Thoracic aorta (tissue), 2 donors: Measurements from ENCODE around the gene PRRG3. TPM values are rescaled to one million over a fixed set of nuclear protein-coding genes. Genes with fewer than 3 reads are reported as not detected.

ENCODE experiments used
- ATAC-seq: fragments of 150-250 bp; one replicate; pipeline ENCODE4 v1.8.0; 2017; ENCODE audit warnings: low read depth; ENCODE audit not compliant: insufficient number of reproducible peaks, low FRiP score
- DNase-seq: peaks from one replicate; pipeline ENCODE4 v3.0.0-alpha.2; 2020; ENCODE audit warnings: low spot score
- H3K27ac ChIP-seq, 2 donors: fragments of 200-600 bp; sonication (generic); 1 replicate in 1 of 2; 2 replicates in 1 of 2; pipeline ENCODE4 v1.5.1; 2016; ENCODE audit warnings: mild to moderate bottlenecking in 2 of 2, moderate library complexity in 2 of 2
- H3K27me3 ChIP-seq: fragments of 200-600 bp; sonication (generic); replicated peaks from 2 replicates; pipeline ENCODE4 v1.6.0; 2016; ENCODE audit warnings: mild to moderate bottlenecking; ENCODE audit not compliant: insufficient read depth
- H3K36me3 ChIP-seq: fragments of 200-600 bp; sonication (generic); one replicate; pipeline ENCODE4 v1.5.1; 2016
- H3K4me1 ChIP-seq, 2 donors: fragments of 200-600 bp; sonication (generic); 1 replicate in 1 of 2; 2 replicates in 1 of 2; pipeline versions ENCODE4 v1.5.1 to v1.6.0; 2016; ENCODE audit warnings: low read depth in 2 of 2, mild to moderate bottlenecking in 1 of 2; ENCODE audit not compliant: control insufficient read depth in 1 of 2
- H3K4me3 ChIP-seq: fragments of 200-600 bp; sonication (generic); 2 replicates; pipeline ENCODE4 v1.5.1; 2016; ENCODE audit warnings: mild to moderate bottlenecking
- H3K9me3 ChIP-seq: fragments of 200-600 bp; sonication (generic); 2 replicates; pipeline ENCODE4 v1.5.1; 2016
- CTCF ChIP-seq: fragments of 200-600 bp; sonication (generic); IDR thresholded peaks from one replicate; pipeline ENCODE4 v1.5.1; 2019; ENCODE audit warnings: antibody characterized with exemption
- total RNA-seq, 2 donors: library from RNA; depleted of rRNA; stranded (reverse); fragments of >200 nt; gene quantifications; one replicate each; pipeline versions ENCODE4 v1.1.0 to v1.2.3, GENCODE V29; 2016

PRRG3 gene
- total RNA-seq, 2 donors from 2014 or later, result 0.14 to 0.27 TPM

GRCh38 chrX:151708821-151709220 lies 13.6 kb downstream of the PRRG3 start:
- no peak overlapping the region for H3K27ac ChIP-seq
- H3K9me3 ChIP-seq, result no peaks in the 10 kb centered on the region
- no peak for ATAC-seq
- no peaks in the 10 kb centered on the region for H3K27me3 ChIP-seq
- no peaks in the 10 kb centered on the region for H3K36me3 ChIP-seq
- TF ChIP-seq CTCF, result no peak
- no peak for DNase-seq
- H3K4me3 ChIP-seq, result no peak overlapping the region
- no peaks in the 10 kb centered on the region for H3K4me1 ChIP-seq

GRCh38 chrX:151710457-151710856 lies 15.2 kb downstream of the PRRG3 start:
- Histone ChIP-seq H3K4me3 (no peak overlapping the region), H3K9me3 (no peaks in the 10 kb centered on the region), H3K36me3 (no peaks in the 10 kb centered on the region), H3K27me3 (no peaks in the 10 kb centered on the region), H3K27ac (no peak overlapping the region), H3K4me1 (no peaks in the 10 kb centered on the region)
- no peak for ATAC-seq
- no peak for TF ChIP-seq CTCF
- no peak for DNase-seq

DNA sequence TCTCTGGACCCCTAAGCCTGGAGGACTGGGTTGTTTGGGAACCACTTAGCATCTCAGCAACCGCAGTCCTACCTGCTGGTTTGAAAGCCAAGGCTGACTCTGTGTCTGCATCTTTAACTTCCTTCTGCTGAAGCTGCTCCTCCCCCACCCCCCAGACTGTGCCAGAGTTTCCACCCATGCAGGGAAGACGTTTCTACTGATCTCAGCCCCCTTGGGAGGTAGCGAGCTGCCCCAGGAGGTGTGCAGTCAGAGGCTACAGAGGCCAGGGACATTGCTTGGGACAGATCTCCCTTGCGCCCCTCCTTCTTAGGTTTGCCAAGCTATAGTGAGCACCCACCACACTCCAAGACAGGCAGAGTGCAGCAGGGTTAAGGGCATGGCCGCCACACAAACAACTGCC lies 15.9 kb downstream of the PRRG3 start:
- Histone ChIP-seq H3K4me1 (no peaks in the 10 kb centered on the region), H3K27me3 (no peaks in the 10 kb centered on the region), H3K36me3 (no peaks in the 10 kb centered on the region), H3K9me3 (no peaks in the 10 kb centered on the region), H3K27ac (no peak overlapping the region), H3K4me3 (no peak overlapping the region)
- ATAC-seq (no peak), DNase-seq (no peak)
- TF ChIP-seq CTCF, result no peak

- DNase-seq (no peak), ATAC-seq (no peak)
- Histone ChIP-seq H3K27me3 (no peaks in the 10 kb centered on the region), H3K4me1 (no peaks in the 10 kb centered on the region), H3K4me3 (no peak overlapping the region), H3K36me3 (no peaks in the 10 kb centered on the region), H3K27ac (no peak overlapping the region), H3K9me3 (no peaks in the 10 kb centered on the region)
- no peak for TF ChIP-seq CTCF
Observed at GRCh38 chrX:151711787-151712186, 16.5 kb downstream of the PRRG3 start.

GRCh38 chrX:151712253-151712652 lies 17.0 kb downstream of the PRRG3 start:
- DNase-seq (no peak), ATAC-seq (no peak)
- H3K4me1 ChIP-seq, result no peaks in the 10 kb centered on the region
- TF ChIP-seq CTCF, result no peak
- H3K27ac ChIP-seq, result no peak overlapping the region
- no peak overlapping the region for H3K4me3 ChIP-seq
- H3K36me3 ChIP-seq, result no peaks in the 10 kb centered on the region
- no peaks in the 10 kb centered on the region for H3K27me3 ChIP-seq
- H3K9me3 ChIP-seq, result no peaks in the 10 kb centered on the region
